AG09319 (cell line): Measurements from ENCODE around the gene CYP4B1.

Experiments
- DNase-seq: peaks from one replicate; pipeline ENCODE4 v3.0.0-alpha.2; 2010; ENCODE audit warnings: low read depth; ENCODE audit errors: extremely low read depth
- TF ChIP-seq, protein P1 (sequence below): IDR thresholded peaks from 2 replicates; pipeline ENCODE4 v1.5.1; 2011; ENCODE audit warnings: low read depth, mild to moderate bottlenecking, inconsistent platforms, low read length, moderate library complexity

CYP4B1 gene

GRCh38 chr1:46811053-46811452 is 12.2 kb downstream of the CYP4B1 start:
- no peak for DNase-seq
- TF ChIP-seq, protein P1, sequence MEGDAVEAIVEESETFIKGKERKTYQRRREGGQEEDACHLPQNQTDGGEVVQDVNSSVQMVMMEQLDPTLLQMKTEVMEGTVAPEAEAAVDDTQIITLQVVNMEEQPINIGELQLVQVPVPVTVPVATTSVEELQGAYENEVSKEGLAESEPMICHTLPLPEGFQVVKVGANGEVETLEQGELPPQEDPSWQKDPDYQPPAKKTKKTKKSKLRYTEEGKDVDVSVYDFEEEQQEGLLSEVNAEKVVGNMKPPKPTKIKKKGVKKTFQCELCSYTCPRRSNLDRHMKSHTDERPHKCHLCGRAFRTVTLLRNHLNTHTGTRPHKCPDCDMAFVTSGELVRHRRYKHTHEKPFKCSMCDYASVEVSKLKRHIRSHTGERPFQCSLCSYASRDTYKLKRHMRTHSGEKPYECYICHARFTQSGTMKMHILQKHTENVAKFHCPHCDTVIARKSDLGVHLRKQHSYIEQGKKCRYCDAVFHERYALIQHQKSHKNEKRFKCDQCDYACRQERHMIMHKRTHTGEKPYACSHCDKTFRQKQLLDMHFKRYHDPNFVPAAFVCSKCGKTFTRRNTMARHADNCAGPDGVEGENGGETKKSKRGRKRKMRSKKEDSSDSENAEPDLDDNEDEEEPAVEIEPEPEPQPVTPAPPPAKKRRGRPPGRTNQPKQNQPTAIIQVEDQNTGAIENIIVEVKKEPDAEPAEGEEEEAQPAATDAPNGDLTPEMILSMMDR, result no peak

DNA sequence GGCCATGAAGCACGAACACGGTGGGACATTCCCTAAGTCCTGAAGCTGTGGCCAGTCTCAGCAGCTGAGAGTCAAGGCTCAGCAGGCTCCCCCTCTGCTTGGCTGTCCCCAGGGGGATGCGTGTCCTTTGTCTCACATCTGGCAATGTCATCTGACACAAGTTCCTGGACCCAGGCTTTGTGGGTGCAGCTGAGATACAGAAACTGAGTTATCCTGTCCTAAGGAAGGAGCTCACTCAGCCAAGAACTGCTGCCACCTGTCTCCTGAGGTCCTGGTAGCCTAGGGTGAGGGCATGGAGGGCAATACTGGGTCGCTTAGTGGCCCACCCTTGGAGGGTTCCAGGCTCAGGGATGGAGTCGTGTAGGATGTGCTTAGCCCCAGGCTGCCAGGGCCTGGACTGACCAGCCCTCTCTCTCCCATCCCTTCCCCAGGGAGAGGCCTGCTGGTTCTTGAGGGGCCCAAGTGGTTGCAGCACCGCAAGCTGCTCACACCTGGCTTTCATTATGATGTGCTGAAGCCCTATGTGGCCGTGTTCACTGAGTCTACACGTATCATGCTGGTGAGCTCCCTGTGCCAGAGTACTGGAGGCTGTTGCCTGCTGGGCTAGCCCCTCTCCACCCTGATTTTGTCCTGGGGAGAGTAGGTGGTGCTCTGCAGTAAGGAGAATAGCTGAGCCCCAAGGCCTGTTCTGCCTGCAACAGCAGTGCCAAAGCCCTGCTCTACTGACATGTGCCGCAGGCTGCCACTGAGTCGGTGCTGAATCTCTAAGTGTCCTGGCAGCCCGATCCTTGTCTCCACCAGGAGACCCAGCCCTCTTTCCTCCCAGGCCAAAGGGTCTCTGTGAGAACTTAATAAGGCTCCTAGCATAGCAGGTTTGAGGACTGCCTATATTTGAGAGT is 13.5 kb downstream of the CYP4B1 start:
- no peak for DNase-seq
- TF ChIP-seq, protein P1, result no peak

DNA sequence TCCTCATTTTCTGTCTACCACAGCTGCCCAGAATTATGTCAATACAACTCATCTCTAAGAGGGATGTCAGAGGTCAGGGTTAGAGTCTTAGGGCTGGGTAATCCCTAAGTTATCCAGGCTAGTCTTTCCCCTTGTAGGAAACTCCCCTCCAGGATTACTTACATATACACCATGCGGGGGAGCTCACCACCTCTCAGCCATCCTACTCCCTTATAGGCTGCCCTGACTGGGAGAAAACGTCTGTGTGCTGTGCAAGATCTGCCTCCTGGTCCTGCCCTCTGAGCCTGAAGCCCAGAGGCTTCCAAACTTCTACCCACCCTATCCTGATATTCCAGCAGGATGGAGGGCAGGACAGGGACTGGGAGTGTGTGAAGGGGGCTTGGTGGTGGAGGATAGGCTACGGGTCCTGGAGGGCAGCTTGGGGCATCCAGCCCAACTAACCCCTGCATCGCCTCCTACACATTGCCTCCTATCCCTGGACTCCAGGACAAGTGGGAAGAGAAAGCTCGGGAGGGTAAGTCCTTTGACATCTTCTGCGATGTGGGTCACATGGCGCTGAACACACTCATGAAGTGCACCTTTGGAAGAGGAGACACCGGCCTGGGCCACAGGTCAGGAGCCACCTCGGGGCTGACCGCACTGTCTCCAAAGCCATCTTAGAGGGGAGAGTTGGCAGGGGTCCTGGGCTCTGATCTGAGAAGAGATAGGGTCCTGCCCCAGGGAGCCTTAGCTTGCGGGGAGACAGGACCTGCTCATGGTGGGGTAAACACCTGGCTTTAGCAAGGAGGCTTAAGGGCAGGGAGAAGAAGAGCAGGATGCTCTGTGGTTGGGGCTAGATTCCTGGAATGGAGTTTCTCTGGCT is 14.4 kb downstream of the CYP4B1 start:
- no peak for DNase-seq
- TF ChIP-seq, protein P1, result no peak

DNA sequence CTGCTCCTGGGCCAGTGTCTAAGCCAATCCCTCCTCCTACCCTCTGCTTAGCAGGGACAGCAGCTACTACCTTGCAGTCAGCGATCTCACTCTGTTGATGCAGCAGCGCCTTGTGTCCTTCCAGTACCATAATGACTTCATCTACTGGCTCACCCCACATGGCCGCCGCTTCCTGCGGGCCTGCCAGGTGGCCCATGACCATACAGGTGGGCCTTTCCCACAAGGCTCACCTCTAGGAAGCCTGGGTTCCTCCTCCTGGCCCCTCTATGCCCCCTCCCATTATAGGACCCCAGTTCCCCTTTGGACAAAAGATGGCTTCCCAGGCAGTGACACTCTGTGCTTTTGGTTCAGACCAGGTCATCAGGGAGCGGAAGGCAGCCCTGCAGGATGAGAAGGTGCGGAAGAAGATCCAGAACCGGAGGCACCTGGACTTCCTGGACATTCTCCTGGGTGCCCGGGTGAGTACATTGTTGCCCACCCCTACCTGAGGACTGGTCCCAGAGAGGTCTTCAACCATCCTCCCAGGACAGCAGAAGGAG is 15.1 kb downstream of the CYP4B1 start:
- TF ChIP-seq, protein P1, result no peak
- DNase-seq, result no peak

DNA sequence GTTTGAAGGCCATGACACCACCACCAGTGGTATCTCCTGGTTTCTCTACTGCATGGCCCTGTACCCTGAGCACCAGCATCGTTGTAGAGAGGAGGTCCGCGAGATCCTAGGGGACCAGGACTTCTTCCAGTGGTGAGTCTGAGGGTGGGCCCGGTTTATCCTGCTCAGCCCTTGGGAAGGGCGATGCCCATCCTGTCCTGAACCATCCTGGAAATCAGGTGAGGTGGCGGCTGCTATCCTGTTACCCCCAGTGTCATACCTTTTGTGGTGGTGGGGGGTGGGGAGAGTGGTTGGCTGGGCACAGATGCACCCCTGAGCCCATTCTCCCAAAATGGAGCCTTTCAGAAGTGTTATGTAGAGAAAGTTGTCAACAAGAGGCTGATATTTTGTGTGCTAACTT is 16.3 kb downstream of the CYP4B1 start:
- TF ChIP-seq, protein P1, result no peak
- DNase-seq, result no peak

DNA sequence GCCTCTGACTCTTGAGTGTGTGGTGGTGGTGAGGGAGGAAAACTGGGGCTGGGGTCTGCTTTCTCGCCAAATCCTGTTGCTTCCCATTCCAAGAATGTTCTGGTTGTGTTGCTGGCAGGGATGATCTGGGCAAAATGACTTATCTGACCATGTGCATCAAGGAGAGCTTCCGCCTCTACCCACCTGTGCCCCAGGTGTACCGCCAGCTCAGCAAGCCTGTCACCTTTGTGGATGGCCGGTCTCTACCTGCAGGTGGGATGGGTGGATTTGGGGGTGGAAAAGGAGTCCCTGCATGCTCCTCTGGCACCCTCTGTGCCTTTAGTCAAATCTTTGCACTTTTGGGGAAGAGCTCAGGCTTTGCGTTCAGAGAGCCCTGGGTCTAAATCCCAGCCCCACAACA is 18.1 kb downstream of the CYP4B1 start:
- TF ChIP-seq, protein P1, result no peak
- DNase-seq, result no peak
